Stimulated activated CD8-positive, alpha-beta memory T cell treated with anti-CD3 and anti-CD28 coated beads, Interleukin-4, amount 100 ng/mL, for 4 hours (primary cell): ENCODE measurements around the gene SPINT1.
"Not testable (repeated sequence)": the region's sequence is repeated elsewhere in the genome, so short reads cannot be mapped to it uniquely, and the experiment has no call there.

Experiments used
- DNase-seq, 2 donors: peaks; one replicate each; pipeline ENCODE4 v3.0.0-alpha.2; 2020; ENCODE audit warnings: low read depth in 2 of 2, low spot score in 1 of 2

SPINT1 gene

DNA sequence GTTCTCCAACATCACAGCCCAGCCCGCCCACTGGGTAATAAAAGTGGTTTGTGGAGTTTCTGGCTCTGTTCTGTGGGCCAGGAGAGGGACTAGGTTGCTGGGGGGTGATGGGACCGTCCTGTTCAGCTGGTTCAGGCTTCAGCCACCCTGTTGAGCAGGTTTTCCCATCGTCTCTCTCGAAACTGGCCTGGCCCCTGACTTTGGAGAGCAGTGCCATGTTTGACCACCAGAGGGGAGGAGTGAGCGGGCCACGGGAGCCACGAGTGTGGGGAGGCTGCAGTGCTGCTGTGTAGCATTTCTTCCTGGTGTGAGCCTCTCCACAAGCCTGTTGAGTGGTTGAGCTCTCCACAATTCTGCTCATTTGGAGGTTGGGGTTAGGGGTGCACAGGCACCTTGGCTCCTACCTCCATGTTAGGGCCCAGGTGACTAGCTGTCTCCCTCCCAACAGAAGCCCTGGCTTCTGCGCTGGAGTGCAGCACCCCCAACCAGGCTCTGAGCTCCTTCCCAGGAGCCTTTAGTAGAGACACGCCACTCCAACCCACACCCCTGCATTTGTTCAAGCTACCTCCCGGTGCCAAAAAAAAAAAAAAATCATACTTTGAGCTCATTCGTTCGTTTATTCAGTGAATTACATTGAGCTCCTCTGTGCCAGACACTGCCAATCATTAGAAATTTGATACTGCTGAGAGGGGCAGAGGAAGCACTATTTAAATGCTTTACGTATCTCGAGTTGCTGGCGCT lies 13.9 kb downstream of the SPINT1 start:
- DNase-seq: peak; percentile 47 to 78

GRCh38 chr15:40858706-40859105 lies 14.9 kb downstream of the SPINT1 start:
- DNase-seq: no peak

DNA sequence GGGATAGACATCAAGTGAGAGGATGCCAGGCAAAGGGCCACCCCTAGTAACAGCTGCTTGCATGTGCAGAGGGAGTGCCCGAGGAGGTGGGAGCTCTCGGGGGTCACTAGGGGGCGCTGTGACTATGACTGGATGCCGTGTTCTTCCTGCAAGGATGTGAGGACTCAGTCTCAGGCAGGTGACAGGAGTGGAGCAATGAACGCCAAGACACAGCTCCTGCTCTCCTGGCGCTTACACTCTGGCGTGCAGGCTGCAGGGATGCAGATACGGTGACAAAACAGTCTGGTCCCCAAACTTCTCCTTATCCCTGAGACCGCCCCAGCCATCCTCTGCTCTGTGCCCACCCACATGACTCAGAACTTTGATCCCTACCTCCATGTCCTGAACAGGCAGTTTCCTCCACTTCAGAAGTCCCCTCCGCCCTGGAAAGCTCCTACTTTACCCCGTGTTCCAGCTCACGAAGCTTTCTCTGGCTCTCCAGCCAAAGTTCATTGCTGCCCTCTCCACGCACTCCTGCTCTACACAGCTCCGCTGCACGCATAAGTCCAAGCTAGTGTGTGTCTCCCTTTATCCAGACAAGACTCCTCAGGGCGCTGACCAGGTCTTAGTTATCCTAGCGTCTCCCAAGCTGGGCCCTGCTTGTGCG lies 15.5 kb downstream of the SPINT1 start:
- peak; percentile 52 to 75 for DNase-seq

- not testable (repeated sequence) for DNase-seq
Observed at GRCh38 chr15:40861147-40861546, 17.3 kb downstream of the SPINT1 start.

GRCh38 chr15:40863660-40864270 lies 19.9 kb downstream of the SPINT1 start:
- DNase-seq: no peak

- DNase-seq: no peak
Observed at GRCh38 chr15:40867199-40867598, 23.4 kb downstream of the SPINT1 start.

DNA sequence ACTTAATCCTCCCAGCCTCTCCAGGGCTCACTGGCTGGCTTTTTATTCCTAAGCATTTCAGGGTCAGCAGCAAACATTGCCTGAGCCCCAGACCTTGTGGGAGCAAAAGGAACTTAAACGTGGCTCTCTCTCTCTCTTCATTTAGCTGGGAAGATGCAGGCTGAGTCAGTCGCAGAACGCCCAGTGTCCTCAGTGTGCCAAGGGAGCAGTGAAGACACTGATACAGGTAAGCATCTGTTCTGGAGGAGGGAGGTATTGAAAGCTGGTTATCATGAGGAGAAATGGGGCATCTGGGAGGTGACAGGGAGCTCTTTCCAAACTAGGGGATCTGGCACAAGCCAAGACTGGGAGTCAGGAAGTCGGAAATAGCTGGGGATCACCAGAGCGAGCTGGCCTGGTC lies 25.8 kb downstream of the SPINT1 start:
- DNase-seq: no peak

GRCh38 chr15:40870716-40871115 lies 26.9 kb downstream of the SPINT1 start:
- DNase-seq: no peak

DNA sequence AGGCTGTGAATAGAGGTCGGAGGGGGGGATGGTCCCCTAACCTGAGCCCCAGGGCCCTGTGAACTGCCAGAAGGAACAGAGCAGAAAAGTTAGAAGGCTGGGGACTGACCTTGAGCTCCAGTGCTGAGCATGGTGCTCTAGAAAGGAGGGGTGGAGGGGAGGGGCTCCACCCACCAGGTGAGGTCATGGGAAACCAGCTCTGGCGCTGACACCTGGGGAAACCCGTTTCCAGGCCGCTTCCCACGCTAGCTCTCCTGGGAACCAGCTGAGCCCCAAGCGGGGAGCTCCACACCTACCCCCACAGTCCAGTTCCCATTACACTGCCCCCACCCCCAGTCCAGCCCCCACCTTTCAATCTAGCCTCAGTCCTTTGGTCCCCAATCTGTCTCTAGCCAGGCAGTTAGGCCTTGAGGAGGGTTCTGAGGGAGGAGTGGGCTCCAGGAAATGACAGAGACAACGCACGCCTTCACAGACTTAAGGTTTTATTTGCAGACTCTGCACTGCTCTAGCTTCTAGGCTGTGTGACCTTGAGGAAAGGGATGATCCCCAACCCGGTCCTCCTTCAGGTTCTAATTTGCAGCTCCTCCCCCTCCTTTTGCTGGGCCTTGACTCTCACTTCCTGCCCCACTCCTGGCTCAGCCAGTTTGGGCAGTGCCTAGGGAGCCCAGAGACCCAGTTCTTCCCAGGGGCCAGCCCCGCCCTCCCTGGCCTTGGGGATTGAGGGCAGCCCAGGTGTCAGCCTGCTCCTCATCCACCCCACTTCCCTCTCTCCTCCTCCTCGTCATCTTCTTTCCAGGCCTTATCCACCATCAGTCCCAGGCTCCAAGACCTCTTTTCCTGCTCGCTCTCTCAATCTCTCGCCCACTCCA lies 28.1 kb downstream of the SPINT1 start:
- no peak for DNase-seq

DNA sequence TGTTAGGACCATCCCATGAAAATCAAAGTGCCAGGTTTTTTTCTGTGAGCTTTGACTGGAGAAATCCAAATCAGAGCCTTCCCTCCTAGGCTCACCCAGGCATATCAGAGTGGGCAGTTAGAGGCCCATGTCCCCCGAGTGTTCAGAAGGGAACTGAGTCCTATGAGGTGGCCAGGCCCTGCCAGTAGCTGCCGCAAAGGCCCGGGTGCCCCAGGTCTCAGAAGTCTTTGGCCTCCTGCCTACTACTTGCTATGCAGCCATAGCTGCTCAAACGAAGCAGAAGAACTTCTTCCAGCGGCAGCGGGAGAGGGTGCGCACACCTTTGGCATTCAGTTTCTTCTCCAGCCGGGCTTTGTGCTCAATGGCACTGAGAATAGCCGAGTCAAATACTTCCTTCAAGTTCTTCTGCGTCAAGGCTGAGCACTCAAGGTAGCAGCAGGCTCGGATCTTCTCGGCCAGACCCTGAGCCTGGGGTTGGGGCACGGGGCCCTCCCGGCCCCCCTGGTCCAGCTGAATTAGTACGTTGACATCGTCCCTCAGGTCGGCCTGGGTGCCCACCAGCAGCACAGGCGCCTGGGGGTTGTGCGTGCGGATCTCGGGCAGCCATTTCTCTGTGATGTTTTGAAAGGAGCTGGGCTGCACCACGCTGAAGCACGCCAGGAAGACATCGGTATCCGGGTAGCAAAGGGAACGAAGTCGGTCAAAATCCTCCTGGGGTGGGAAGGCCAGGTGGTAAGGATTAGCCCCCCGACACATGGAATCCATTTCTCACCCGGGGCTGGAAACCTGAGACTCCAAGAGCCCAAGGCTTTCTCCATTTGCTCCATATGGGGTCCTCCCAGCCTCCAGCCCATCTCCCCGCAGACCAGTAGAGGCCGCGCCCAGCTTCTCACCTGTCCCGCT lies 29.2 kb downstream of the SPINT1 start:
- no peak for DNase-seq

DNA sequence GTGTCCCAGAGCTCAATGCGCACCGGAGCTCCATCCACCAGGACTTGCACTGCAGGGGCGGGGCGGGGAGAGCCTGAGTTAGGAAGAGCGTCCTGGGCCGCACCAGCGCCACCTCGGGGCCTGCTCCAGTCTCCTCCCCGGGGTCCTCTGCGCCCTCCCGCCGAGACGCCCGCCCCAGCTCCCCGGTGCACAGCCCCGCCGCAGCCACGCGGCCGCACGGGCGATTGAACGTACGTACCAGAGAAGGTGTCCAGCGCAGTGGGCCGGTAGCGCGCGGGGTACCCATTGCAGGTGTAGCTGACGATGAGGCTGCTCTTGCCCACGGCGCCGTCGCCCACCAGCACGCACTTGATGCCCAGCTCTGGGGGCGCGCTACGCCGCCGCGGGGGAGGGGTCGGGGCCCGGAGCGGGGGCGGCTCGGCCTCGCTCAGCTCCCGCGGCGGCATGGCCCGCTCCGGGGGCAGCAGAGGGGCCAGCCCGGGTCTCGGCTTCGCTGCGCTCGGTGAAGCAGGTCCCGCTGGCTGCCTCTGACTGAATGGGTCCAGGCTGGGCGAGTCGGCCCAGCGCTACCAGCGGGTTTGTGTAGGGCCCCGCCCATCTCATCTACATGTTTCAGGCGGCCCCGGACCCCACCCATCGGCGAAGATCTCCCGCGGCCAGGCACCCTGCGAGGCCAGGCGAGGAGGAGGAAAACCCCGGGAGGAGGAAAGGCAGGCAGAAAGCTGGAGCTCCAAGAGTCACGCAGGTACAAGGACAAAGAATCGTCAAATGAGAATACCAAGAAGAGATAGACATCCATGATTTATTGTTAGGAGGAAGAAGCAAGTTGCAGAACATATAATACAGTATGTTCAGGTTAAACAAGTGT lies 30.1 kb downstream of the SPINT1 start, which contains the start of gene RHOV:
Gene RHOV, minus strand, starts transcription at position 541 of the 868 bp plus-strand sequence. Its CDS starts 95 bp downstream, at position 446.
- DNase-seq: no peak

DNA sequence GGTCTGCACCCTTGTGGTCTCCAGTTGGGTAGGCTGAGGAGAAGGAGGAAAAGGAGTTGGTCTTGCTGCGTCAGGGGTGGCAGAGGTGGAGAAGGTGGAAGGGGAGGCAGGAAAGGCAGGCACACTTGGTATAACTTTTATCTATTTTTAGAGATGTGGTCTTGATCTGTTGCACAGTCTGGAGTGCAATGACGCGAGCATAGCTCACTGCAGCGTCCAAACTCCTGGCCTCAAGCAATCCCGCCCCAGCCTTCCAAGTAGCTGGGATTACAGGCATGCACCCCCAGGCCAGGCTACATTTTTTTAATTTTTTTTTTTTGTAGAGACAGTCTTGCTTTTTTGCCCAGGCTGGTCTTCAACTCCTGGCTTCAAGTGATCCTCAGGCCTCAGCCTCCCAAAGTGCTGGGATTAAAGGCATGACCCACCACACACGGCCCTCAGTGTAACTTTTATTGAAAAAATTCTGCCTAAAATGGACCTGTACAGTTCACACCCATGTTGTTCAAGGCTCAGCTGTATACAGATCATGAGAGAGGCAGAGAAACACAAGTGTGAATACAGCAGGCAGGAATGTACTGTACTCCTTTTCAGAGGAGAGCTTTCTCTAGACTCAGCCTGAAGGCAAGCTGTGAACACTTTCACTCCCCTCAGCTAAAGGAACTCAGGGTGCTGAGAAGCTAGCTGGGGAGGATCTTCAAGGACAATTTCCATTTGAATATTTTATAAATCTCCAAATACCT lies 32.3 kb downstream of the SPINT1 start:
- no peak for DNase-seq

- DNase-seq: no peak
Observed at GRCh38 chr15:40877694-40878093, 33.8 kb downstream of the SPINT1 start.

- no peak for DNase-seq
Observed at GRCh38 chr15:40878785-40879184, 34.9 kb downstream of the SPINT1 start.

GRCh38 chr15:40879609-40880008 lies 35.8 kb downstream of the SPINT1 start:
- DNase-seq: no peak

GRCh38 chr15:40881351-40881750 lies 37.5 kb downstream of the SPINT1 start:
- no peak for DNase-seq

- no peak for DNase-seq
Observed at GRCh38 chr15:40886586-40886985, 42.7 kb downstream of the SPINT1 start.

GRCh38 chr15:40889112-40889511 lies 45.3 kb downstream of the SPINT1 start:
- DNase-seq: no peak

DNA sequence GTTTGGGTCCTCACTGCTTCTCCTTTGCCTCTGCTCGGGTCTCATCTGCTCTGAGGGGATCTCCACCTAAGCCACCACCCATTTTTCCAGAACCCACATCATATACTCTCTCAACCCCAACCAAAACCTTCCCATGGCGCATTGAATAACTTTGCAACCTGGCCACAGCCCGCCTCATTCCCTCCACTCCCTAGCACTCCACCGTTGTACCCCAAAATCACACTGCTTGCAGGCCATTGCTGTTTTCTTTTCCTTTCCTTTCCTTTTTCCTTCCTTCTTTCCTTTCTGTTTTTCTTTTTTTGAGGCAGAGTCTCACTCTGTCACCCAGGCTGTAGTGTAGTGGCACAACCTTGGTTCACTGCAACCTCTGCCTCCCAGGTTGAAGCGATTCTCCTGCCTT lies 47.3 kb downstream of the SPINT1 start:
- no peak for DNase-seq
